ENCODE results near the gene NPHP4. TPM values are rescaled to one million over a fixed set of nuclear protein-coding genes. Genes with fewer than 3 reads are reported as not detected.

Gene NPHP4
- total and polyA plus RNA-seq, 4 donors = 1.7 to 5.6 (median 3.5) TPM

- H3K4me3 ChIP-seq (ENCODE audit: low read depth in 1 of 3, low read length in 3 of 3) = no peak overlapping the region
- no peaks in the 10 kb centered on the region for H3K36me3 ChIP-seq (ENCODE audit: control insufficient read depth in 4 of 4, insufficient read depth in 3 of 4, low read depth in 1 of 4, low read length in 3 of 4)
- H3K27ac ChIP-seq (ENCODE audit: low read depth in 1 of 2, low read length in 2 of 2) = no peak overlapping the region
- no peaks in the 10 kb centered on the region for H3K9me3 ChIP-seq (ENCODE audit: control insufficient read depth in 4 of 4, low read length in 3 of 4)
- H3K4me1 ChIP-seq (ENCODE audit: control insufficient read depth in 4 of 4, insufficient read depth in 4 of 4, low read length in 3 of 4) = no peaks in the 10 kb centered on the region
- WGBS = 88% methylated on average over 8 of the region's 8 CpGs
- no peak for TF ChIP-seq HNF4G (IDR thresholded peaks at IDR 0.05)
- TF ChIP-seq ATF3 (IDR thresholded peaks at IDR 0.05) = no peak
- TF ChIP-seq NR2F2 (IDR thresholded peaks at IDR 0.05) = no peak
- TF ChIP-seq MAX (IDR thresholded peaks at IDR 0.05) = no peak
- TF ChIP-seq FOXA2 (IDR thresholded peaks at IDR 0.05) = no peak
- TF ChIP-seq TAF1 (conservative IDR thresholded peaks at IDR 0.05) = no peak
- TF ChIP-seq REST (IDR thresholded peaks at IDR 0.05) = no peak
- TF ChIP-seq GABPA (IDR thresholded peaks at IDR 0.05 in 1 of 2, conservative IDR thresholded peaks at IDR 0.05 in 1 of 2) = no peak
- TF ChIP-seq CTCF (IDR thresholded peaks at IDR 0.05; ENCODE audit: low read depth, low read length, missing input control) = no peak
- no peak for TF ChIP-seq HNF4A (conservative IDR thresholded peaks at IDR 0.05)
- TF ChIP-seq SP1 (IDR thresholded peaks at IDR 0.05) = no peak
- no peak for TF ChIP-seq RAD21 (IDR thresholded peaks at IDR 0.05)
- no peak for TF ChIP-seq FOXA1 (IDR thresholded peaks at IDR 0.05)
- TF ChIP-seq RXRA (IDR thresholded peaks at IDR 0.05) = no peak
- no peak for TF ChIP-seq EGR1 (IDR thresholded peaks at IDR 0.05; ENCODE audit: low read depth in 2 of 2)
- no peak for TF ChIP-seq YY1 (IDR thresholded peaks at IDR 0.05)
- TF ChIP-seq ZBTB33 (IDR thresholded peaks at IDR 0.05) = no peak
- TF ChIP-seq JUND (IDR thresholded peaks at IDR 0.05) = no peak
- DNase-seq (ENCODE audit: low spot score) = no peak
- H3K9ac ChIP-seq (ENCODE audit: low read depth in 1 of 2, low read length in 2 of 2) = no peak overlapping the region
- no peaks in the 10 kb centered on the region for H3K27me3 ChIP-seq (ENCODE audit: control insufficient read depth in 4 of 4, insufficient read depth in 4 of 4, low read length in 3 of 4)
These were observed 40.9 kb upstream of the NPHP4 start for GRCh38 chr1:6033124-6033523.

All from liver (tissue), 9 donors.